K562 (cell line): ENCODE results near the gene MAD1L1. TPM values are rescaled to one million over a fixed set of nuclear protein-coding genes. Genes with fewer than 3 reads are reported as not detected.

Experiments used
- CHD1 ChIP-seq: fragments of 200-600 bp; sonication (generic); IDR thresholded peaks from one replicate; pipeline ENCODE4 v1.6.1; 2012; ENCODE audit warnings: mild to moderate bottlenecking, moderate library complexity, low read length, inconsistent platforms
- FOXJ2 ChIP-seq: fragments of 200-800 bp; sonication (Bioruptor generic); IDR thresholded peaks from 2 replicates; pipeline ENCODE4 v1.6.1; 2016; ENCODE audit warnings: missing genetic modification characterization, missing compliant biosample characterization
- GABPB2 ChIP-seq: fragments of 250-450 bp; sonication (Bioruptor Pico); conservative IDR thresholded peaks from 2 replicates; pipeline ENCODE4 v1.5.1; 2021; ENCODE audit warnings: mild to moderate bottlenecking
- MAFG ChIP-seq: fragments of 450-650 bp; conservative IDR thresholded peaks from 2 replicates; pipeline ENCODE4 v1.6.1; 2016; ENCODE audit warnings: missing genetic modification characterization, missing compliant biosample characterization
- MTF1 ChIP-seq: fragments of 250-450 bp; sonication (Bioruptor Pico); IDR thresholded peaks from 2 replicates; pipeline ENCODE4 v1.9.0; 2021; ENCODE audit warnings: moderate library complexity, mild to moderate bottlenecking, inconsistent platforms, borderline replicate concordance
- PHF8 ChIP-seq: fragments of 200-600 bp; sonication (generic); IDR thresholded peaks from 2 replicates; pipeline ENCODE4 v1.6.1; 2012; ENCODE audit warnings: mixed run types, mild to moderate bottlenecking, inconsistent platforms, low read length, moderate library complexity, borderline replicate concordance
- polyA plus RNA-seq, 8 experiments: library from polyadenylated mRNA; depleted of rRNA in 4 of 8; stranded (reverse) in 5 of 8; unstranded in 3 of 8; fragments of >200 nt; fragmentation: Nextera tagmentation in 2 of 8; fragmentation: Illumina TruSeq in 1 of 8; extraction: Ambion mirVana in 2 of 8; extraction: Trizol in 1 of 8; gene quantifications; 2 replicates each; pipeline versions ENCODE4 v1.2.1 to v1.2.3, GENCODE V29; 2011 to 2014; ENCODE audit warnings: inconsistent platforms in 1 of 8, missing spikeins in 1 of 8
- total RNA-seq, 7 experiments: library from RNA; depleted of rRNA in 6 of 7; stranded (reverse); fragments of >200 nt in 6 of 7; fragmentation: Illumina TruSeq in 2 of 7; extraction: Trizol in 2 of 7; gene quantifications; 2 replicates each; pipeline versions ENCODE4 v1.2.1 to v1.2.3, GENCODE V29; 2011 to 2021; ENCODE audit warnings: low replicate concordance in 1 of 7
- TF ChIP-seq, protein P1 (sequence below): fragments of 450-650 bp; IDR thresholded peaks from 2 replicates; pipeline ENCODE4 v1.6.1; 2016; ENCODE audit warnings: mild to moderate bottlenecking, moderate library complexity

Gene MAD1L1
- total and polyA plus RNA-seq, 9 of the 15 experiments (the other 6 are each of a cell fraction or from before 2014, with no cell fraction given): 1.7 to 89.7 (median 18.0) TPM

DNA sequence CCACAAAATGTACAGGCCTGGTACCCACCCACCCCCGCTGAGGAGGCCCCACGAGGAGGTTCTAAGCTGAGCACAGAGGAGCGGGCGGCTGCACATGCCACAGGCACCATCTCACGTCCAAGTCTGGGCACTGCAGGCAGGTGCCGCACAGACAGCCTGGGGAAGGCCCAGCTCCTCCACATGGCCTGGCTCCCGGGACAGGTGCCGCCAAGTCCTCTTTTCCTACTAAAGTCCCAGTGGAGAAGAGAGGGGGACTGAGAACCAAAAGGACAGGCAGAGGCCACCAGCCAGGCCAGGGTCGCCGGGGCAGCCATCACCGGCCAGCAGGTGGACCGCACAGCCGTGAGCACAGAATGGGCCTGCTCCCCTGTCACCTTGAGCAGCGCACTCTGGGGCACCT lies 91.1 kb downstream of the MAD1L1 start (continued):
- TF ChIP-seq, protein P1, sequence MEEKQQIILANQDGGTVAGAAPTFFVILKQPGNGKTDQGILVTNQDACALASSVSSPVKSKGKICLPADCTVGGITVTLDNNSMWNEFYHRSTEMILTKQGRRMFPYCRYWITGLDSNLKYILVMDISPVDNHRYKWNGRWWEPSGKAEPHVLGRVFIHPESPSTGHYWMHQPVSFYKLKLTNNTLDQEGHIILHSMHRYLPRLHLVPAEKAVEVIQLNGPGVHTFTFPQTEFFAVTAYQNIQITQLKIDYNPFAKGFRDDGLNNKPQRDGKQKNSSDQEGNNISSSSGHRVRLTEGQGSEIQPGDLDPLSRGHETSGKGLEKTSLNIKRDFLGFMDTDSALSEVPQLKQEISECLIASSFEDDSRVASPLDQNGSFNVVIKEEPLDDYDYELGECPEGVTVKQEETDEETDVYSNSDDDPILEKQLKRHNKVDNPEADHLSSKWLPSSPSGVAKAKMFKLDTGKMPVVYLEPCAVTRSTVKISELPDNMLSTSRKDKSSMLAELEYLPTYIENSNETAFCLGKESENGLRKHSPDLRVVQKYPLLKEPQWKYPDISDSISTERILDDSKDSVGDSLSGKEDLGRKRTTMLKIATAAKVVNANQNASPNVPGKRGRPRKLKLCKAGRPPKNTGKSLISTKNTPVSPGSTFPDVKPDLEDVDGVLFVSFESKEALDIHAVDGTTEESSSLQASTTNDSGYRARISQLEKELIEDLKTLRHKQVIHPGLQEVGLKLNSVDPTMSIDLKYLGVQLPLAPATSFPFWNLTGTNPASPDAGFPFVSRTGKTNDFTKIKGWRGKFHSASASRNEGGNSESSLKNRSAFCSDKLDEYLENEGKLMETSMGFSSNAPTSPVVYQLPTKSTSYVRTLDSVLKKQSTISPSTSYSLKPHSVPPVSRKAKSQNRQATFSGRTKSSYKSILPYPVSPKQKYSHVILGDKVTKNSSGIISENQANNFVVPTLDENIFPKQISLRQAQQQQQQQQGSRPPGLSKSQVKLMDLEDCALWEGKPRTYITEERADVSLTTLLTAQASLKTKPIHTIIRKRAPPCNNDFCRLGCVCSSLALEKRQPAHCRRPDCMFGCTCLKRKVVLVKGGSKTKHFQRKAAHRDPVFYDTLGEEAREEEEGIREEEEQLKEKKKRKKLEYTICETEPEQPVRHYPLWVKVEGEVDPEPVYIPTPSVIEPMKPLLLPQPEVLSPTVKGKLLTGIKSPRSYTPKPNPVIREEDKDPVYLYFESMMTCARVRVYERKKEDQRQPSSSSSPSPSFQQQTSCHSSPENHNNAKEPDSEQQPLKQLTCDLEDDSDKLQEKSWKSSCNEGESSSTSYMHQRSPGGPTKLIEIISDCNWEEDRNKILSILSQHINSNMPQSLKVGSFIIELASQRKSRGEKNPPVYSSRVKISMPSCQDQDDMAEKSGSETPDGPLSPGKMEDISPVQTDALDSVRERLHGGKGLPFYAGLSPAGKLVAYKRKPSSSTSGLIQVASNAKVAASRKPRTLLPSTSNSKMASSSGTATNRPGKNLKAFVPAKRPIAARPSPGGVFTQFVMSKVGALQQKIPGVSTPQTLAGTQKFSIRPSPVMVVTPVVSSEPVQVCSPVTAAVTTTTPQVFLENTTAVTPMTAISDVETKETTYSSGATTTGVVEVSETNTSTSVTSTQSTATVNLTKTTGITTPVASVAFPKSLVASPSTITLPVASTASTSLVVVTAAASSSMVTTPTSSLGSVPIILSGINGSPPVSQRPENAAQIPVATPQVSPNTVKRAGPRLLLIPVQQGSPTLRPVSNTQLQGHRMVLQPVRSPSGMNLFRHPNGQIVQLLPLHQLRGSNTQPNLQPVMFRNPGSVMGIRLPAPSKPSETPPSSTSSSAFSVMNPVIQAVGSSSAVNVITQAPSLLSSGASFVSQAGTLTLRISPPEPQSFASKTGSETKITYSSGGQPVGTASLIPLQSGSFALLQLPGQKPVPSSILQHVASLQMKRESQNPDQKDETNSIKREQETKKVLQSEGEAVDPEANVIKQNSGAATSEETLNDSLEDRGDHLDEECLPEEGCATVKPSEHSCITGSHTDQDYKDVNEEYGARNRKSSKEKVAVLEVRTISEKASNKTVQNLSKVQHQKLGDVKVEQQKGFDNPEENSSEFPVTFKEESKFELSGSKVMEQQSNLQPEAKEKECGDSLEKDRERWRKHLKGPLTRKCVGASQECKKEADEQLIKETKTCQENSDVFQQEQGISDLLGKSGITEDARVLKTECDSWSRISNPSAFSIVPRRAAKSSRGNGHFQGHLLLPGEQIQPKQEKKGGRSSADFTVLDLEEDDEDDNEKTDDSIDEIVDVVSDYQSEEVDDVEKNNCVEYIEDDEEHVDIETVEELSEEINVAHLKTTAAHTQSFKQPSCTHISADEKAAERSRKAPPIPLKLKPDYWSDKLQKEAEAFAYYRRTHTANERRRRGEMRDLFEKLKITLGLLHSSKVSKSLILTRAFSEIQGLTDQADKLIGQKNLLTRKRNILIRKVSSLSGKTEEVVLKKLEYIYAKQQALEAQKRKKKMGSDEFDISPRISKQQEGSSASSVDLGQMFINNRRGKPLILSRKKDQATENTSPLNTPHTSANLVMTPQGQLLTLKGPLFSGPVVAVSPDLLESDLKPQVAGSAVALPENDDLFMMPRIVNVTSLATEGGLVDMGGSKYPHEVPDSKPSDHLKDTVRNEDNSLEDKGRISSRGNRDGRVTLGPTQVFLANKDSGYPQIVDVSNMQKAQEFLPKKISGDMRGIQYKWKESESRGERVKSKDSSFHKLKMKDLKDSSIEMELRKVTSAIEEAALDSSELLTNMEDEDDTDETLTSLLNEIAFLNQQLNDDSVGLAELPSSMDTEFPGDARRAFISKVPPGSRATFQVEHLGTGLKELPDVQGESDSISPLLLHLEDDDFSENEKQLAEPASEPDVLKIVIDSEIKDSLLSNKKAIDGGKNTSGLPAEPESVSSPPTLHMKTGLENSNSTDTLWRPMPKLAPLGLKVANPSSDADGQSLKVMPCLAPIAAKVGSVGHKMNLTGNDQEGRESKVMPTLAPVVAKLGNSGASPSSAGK: no peak
- TF ChIP-seq MAFG (tag) (no peak), MTF1 (CRISPR knock-in tag) (no peak), CHD1 (no peak), GABPB2 (CRISPR knock-in tag) (no peak), FOXJ2 (tag) (no peak), PHF8 (no peak)
